ENCODE results near the gene LRRC4C. TPM values are rescaled to one million over a fixed set of nuclear protein-coding genes. Genes with fewer than 3 reads are reported as not detected.

The LRRC4C gene
- total and polyA plus RNA-seq, 4 donors = 0.10 to 0.93 (median 0.30) TPM

GRCh38 chr11:40337118-40337517 lies 1122.3 kb downstream of the LRRC4C start:
- H3K27ac ChIP-seq (ENCODE audit: low read depth in 1 of 2, low read length in 2 of 2) = no peak overlapping the region
- H3K36me3 ChIP-seq (ENCODE audit: control insufficient read depth in 4 of 4, insufficient read depth in 3 of 4, low read depth in 1 of 4, low read length in 3 of 4) = no peaks in the 10 kb centered on the region
- no peak overlapping the region for H3K9ac ChIP-seq (ENCODE audit: low read depth in 1 of 2, low read length in 2 of 2)
- no peak overlapping the region for H3K4me3 ChIP-seq (ENCODE audit: low read depth in 1 of 3, low read length in 3 of 3)
- 81% methylated on average over 3 of the region's 3 CpGs for WGBS
- H3K4me1 ChIP-seq (ENCODE audit: control insufficient read depth in 4 of 4, insufficient read depth in 4 of 4, low read length in 3 of 4) = no peaks in the 10 kb centered on the region
- no peaks in the 10 kb centered on the region for H3K9me3 ChIP-seq (ENCODE audit: control insufficient read depth in 4 of 4, low read length in 3 of 4)
- TF ChIP-seq EGR1 (IDR thresholded peaks at IDR 0.05; ENCODE audit: low read depth in 2 of 2) = no peak
- no peak for TF ChIP-seq GABPA (IDR thresholded peaks at IDR 0.05 in 1 of 2, conservative IDR thresholded peaks at IDR 0.05 in 1 of 2)
- TF ChIP-seq NR2F2 (IDR thresholded peaks at IDR 0.05) = no peak
- TF ChIP-seq RXRA (IDR thresholded peaks at IDR 0.05) = no peak
- TF ChIP-seq FOXA1 (IDR thresholded peaks at IDR 0.05) = no peak
- TF ChIP-seq ATF3 (IDR thresholded peaks at IDR 0.05) = no peak
- no peak for TF ChIP-seq JUND (IDR thresholded peaks at IDR 0.05)
- TF ChIP-seq CTCF (IDR thresholded peaks at IDR 0.05; ENCODE audit: low read depth, low read length, missing input control) = no peak
- no peak for TF ChIP-seq RAD21 (IDR thresholded peaks at IDR 0.05)
- no peak for TF ChIP-seq ZBTB33 (IDR thresholded peaks at IDR 0.05)
- TF ChIP-seq HNF4G (IDR thresholded peaks at IDR 0.05) = no peak
- no peak for DNase-seq (ENCODE audit: low spot score)
- H3K27me3 ChIP-seq (ENCODE audit: control insufficient read depth in 4 of 4, insufficient read depth in 4 of 4, low read length in 3 of 4) = no peaks in the 10 kb centered on the region

GRCh38 chr11:40328890-40329614 lies 1130.4 kb downstream of the LRRC4C start:
- 20% methylated on average over 5 of the region's 5 CpGs for WGBS
- no peak overlapping the region for H3K9ac ChIP-seq (ENCODE audit: low read depth in 1 of 2, low read length in 2 of 2)
- peak; percentile 34 for DNase-seq (ENCODE audit: low spot score)
- no peaks in the 10 kb centered on the region for H3K27me3 ChIP-seq (ENCODE audit: control insufficient read depth in 4 of 4, insufficient read depth in 4 of 4, low read length in 3 of 4)
- peaks cover 0 to 6% (median 0%) of the 10 kb centered on the region in 4 donors for H3K4me1 ChIP-seq (ENCODE audit: control insufficient read depth in 4 of 4, insufficient read depth in 4 of 4, low read length in 3 of 4)
- no peak overlapping the region for H3K4me3 ChIP-seq (ENCODE audit: low read depth in 1 of 3, low read length in 3 of 3)
- H3K9me3 ChIP-seq (ENCODE audit: control insufficient read depth in 4 of 4, low read length in 3 of 4) = no peaks in the 10 kb centered on the region
- H3K36me3 ChIP-seq (ENCODE audit: control insufficient read depth in 4 of 4, insufficient read depth in 3 of 4, low read depth in 1 of 4, low read length in 3 of 4) = no peaks in the 10 kb centered on the region
- peak overlapping the region in 1 of 2 donors; percentile 46 for H3K27ac ChIP-seq (ENCODE audit: low read depth in 1 of 2, low read length in 2 of 2)
- no peak for TF ChIP-seq REST (IDR thresholded peaks at IDR 0.05)
- TF ChIP-seq HNF4G (IDR thresholded peaks at IDR 0.05) = peak; percentile 32
- peak; percentile 15 for TF ChIP-seq ZBTB33 (IDR thresholded peaks at IDR 0.05)
- peak; percentile 97 for TF ChIP-seq FOXA2 (IDR thresholded peaks at IDR 0.05)
- peak; percentile 13 to 26 for TF ChIP-seq GABPA (IDR thresholded peaks at IDR 0.05 in 1 of 2, conservative IDR thresholded peaks at IDR 0.05 in 1 of 2)
- TF ChIP-seq TAF1 (conservative IDR thresholded peaks at IDR 0.05) = no peak
- peak; percentile 10 for TF ChIP-seq YY1 (IDR thresholded peaks at IDR 0.05)
- peak; percentile 29 to 49 for TF ChIP-seq RAD21 (IDR thresholded peaks at IDR 0.05)
- TF ChIP-seq JUND (IDR thresholded peaks at IDR 0.05) = peak; percentile 97
- TF ChIP-seq HNF4A (conservative IDR thresholded peaks at IDR 0.05) = peak; percentile 47 to 60
- peak; percentile 48 for TF ChIP-seq SP1 (IDR thresholded peaks at IDR 0.05)
- TF ChIP-seq ATF3 (IDR thresholded peaks at IDR 0.05) = peak; percentile 55
- TF ChIP-seq FOXA1 (IDR thresholded peaks at IDR 0.05) = peak; percentile 81
- TF ChIP-seq EGR1 (IDR thresholded peaks at IDR 0.05; ENCODE audit: low read depth in 2 of 2) = no peak
- TF ChIP-seq RXRA (IDR thresholded peaks at IDR 0.05) = peak; percentile 9 to 50
- no peak for TF ChIP-seq NR2F2 (IDR thresholded peaks at IDR 0.05)
- TF ChIP-seq MAX (IDR thresholded peaks at IDR 0.05) = peak; percentile 46

Measured in liver (tissue), 9 donors.